HepG2 (cell line): ENCODE results near the gene PFAS. TPM values are rescaled to one million over a fixed set of nuclear protein-coding genes. Genes with fewer than 3 reads are reported as not detected.

Source experiments
- ATAC-seq: fragments of 200-7000 bp; cut with Tn5 transposase; 3 replicates; pipeline ENCODE4 v1.9.1; 2020; ENCODE audit warnings: mild to moderate bottlenecking, moderate library complexity
- BruUV-seq: library from RNA; stranded (reverse); fragments of 400-500 nt; replicated peaks from 2 replicates; lab custom pipeline; 2021; lab: Mats Ljungman, UMichigan
- CTCF ChIA-PET: fragments of 300-600 bp; formaldehyde crosslinking; extraction: SDS; loops from one replicate; lab custom pipeline; 2021; ENCODE audit warnings: low total read pairs, inconsistent platforms, low intra/inter-chr PET ratio; lab: Yijun Ruan, JAX
- POLR2A ChIA-PET: fragments of 350-600 bp; sonication (Branson Sonifier 250); formaldehyde crosslinking; loops from one replicate; lab custom pipeline; 2020; ENCODE audit warnings: antibody characterized with exemption, inconsistent platforms; lab: Yijun Ruan, JAX
- DNase-seq: peaks from one replicate; pipeline ENCODE4 v3.0.0-alpha.2; 2015; ENCODE audit warnings: low spot score
- FAIRE-seq: peaks from 3 replicates; lab custom pipeline; 2011; peaks lifted over from hg19 to GRCh38; lab: Jason Lieb, UNC
- H2AFZ ChIP-seq: one replicate; pipeline ENCODE4 v1.6.1; 2011; ENCODE audit warnings: low read length, inconsistent platforms
- H3K27ac ChIP-seq: fragments of 300-600 bp; 3 replicates; pipeline ENCODE4 v1.8.0; 2011; ENCODE audit warnings: mixed run types, mild to moderate bottlenecking, mixed read lengths, low read length, inconsistent platforms; ENCODE audit not compliant: insufficient read depth; ENCODE audit errors: extremely low read length
- H3K27me3 ChIP-seq, 2 experiments: fragments of 200-600 bp in 1 of 2; 2 replicates in 1 of 2; 3 replicates in 1 of 2; pipeline versions ENCODE4 v1.6.0 to v1.8.0; 2011; ENCODE audit warnings: low read length in 2 of 2, mild to moderate bottlenecking in 2 of 2, moderate library complexity in 2 of 2, inconsistent platforms in 1 of 2; ENCODE audit not compliant: insufficient read depth in 2 of 2, control insufficient read depth in 1 of 2
- H3K36me3 ChIP-seq, 2 experiments: fragments of 200-600 bp in 1 of 2; replicated peaks in 1 of 2; 2 replicates in 1 of 2; 3 replicates in 1 of 2; pipeline versions ENCODE4 v1.5.1 to v1.8.0; 2011; ENCODE audit warnings: low read length in 2 of 2, inconsistent platforms in 1 of 2; ENCODE audit not compliant: insufficient read depth in 2 of 2, control insufficient read depth in 1 of 2
- H3K4me1 ChIP-seq: 2 replicates; pipeline ENCODE4 v1.5.1; 2012; ENCODE audit warnings: low read length, inconsistent platforms; ENCODE audit not compliant: insufficient read depth
- H3K4me2 ChIP-seq: 2 replicates; pipeline ENCODE4 v1.6.0; 2011; ENCODE audit warnings: low read depth, low read length, inconsistent platforms
- H3K4me3 ChIP-seq, 3 experiments: fragments of 200-600 bp in 1 of 3; sonication (generic), shearing (Covaris generic) in 1 of 3; replicated peaks in 1 of 3; 2 replicates each; pipeline ENCODE4 v1.5.1; 2011 to 2016; ENCODE audit warnings: low read length in 3 of 3, inconsistent platforms in 2 of 3, low read depth in 2 of 3, mild to moderate bottlenecking in 2 of 3, control low read depth in 1 of 3, mixed read lengths in 1 of 3; ENCODE audit not compliant: insufficient read depth in 1 of 3
- H3K79me2 ChIP-seq: one replicate; pipeline ENCODE4 v1.6.1; 2011; ENCODE audit warnings: low read length, inconsistent platforms; ENCODE audit not compliant: insufficient read depth
- H3K9ac ChIP-seq: 2 replicates; pipeline ENCODE4 v1.6.0; 2011; ENCODE audit warnings: mild to moderate bottlenecking, low read depth, low read length, inconsistent platforms; ENCODE audit not compliant: insufficient read depth
- H3K9me3 ChIP-seq: 2 replicates; pipeline ENCODE4 v1.5.1; 2012; ENCODE audit warnings: mild to moderate bottlenecking, low read length
- H4K20me1 ChIP-seq: 2 replicates; pipeline ENCODE4 v1.6.0; 2011; ENCODE audit warnings: inconsistent platforms, mild to moderate bottlenecking, low read length, moderate library complexity; ENCODE audit not compliant: insufficient read depth
- AKNA ChIP-seq: sonication (generic); formaldehyde crosslinking; IDR thresholded peaks from 2 replicates; pipeline ENCODE4 v1.4.0; 2020; ENCODE audit warnings: missing genetic modification reagents, borderline replicate concordance
- MLLT10 ChIP-seq: sonication (generic); formaldehyde crosslinking; IDR thresholded peaks from 2 replicates; pipeline ENCODE4 v1.4.0; 2020; ENCODE audit warnings: missing genetic modification reagents
- RAD21 ChIP-seq: fragments of 450-650 bp; formaldehyde crosslinking; IDR thresholded peaks from 2 replicates; pipeline ENCODE4 v1.5.0; 2020; ENCODE audit warnings: mild to moderate bottlenecking
- SALL1 ChIP-seq: sonication (generic); formaldehyde crosslinking; IDR thresholded peaks from 2 replicates; pipeline ENCODE4 v1.8.0; 2022; ENCODE audit warnings: mild to moderate bottlenecking, missing genetic modification reagents
- SIX1 ChIP-seq: sonication (generic); formaldehyde crosslinking; IDR thresholded peaks from 2 replicates; pipeline ENCODE4 v1.4.0; 2020; ENCODE audit warnings: missing genetic modification reagents, borderline replicate concordance
- SMAD9 ChIP-seq: sonication (generic); formaldehyde crosslinking; IDR thresholded peaks from 2 replicates; pipeline ENCODE4 v1.5.1; 2020; ENCODE audit warnings: mild to moderate bottlenecking, missing genetic modification reagents
- ZNF253 ChIP-seq: sonication (generic); formaldehyde crosslinking; IDR thresholded peaks from 2 replicates; pipeline ENCODE4 v1.8.0; 2022; ENCODE audit warnings: mild to moderate bottlenecking, missing genetic modification reagents, borderline replicate concordance
- WGBS: methylation state at CpG from one replicate; pipeline ENCODE4 v1.1.6; 2017; ENCODE audit warnings: low lambda C conversion rate; 5-methylcytosine and 5-hydroxymethylcytosine counted together
- in situ Hi-C: cut with HindIII; loops from 2 replicates; pipeline ENCODE4 v1.10.0; 2017; ENCODE audit warnings: low pct_unique_long_range_greater_than_20kb; ENCODE audit not compliant: extremely low pct_ligation_motif_present
- intact Hi-C: fragments of 100-400 bp; cut with micrococcal nuclease; formaldehyde crosslinking; loops from one replicate; pipeline ENCODE4 v1.10.0; 2022; ENCODE audit not compliant: unreplicated experiment
- polyA plus RNA-seq, 8 experiments: library from polyadenylated mRNA; depleted of rRNA in 3 of 8; stranded (reverse) in 7 of 8; unstranded in 1 of 8; fragments of >200 nt; fragmentation: Illumina TruSeq in 4 of 8; extraction: Trizol in 4 of 8; gene quantifications; 2 replicates each; pipeline versions ENCODE4 v1.2.1 to v1.2.3, GENCODE V29; 2011 to 2016; ENCODE audit warnings: low read depth in 4 of 8, missing spikeins in 1 of 8, mixed read lengths in 1 of 8; ENCODE audit not compliant: insufficient read depth in 1 of 8
- total RNA-seq, 5 experiments: library from RNA; depleted of rRNA; stranded (reverse); fragments of >200 nt; fragmentation: Illumina TruSeq; extraction: Trizol; gene quantifications; 2 replicates each; pipeline ENCODE4 v1.2.3, GENCODE V29; 2016; ENCODE audit warnings: low read depth in 1 of 5

PFAS gene
- total and polyA plus RNA-seq, 2 of the 13 experiments (the other 11 are each of a cell fraction or from before 2014, with no cell fraction given): 49.4 to 58.2 TPM

- no peak for TF ChIP-seq AKNA (CRISPR knock-in tag)
- no peak for TF ChIP-seq ZNF253 (CRISPR knock-in tag)
- TF ChIP-seq MLLT10 (CRISPR knock-in tag): no peak
- TF ChIP-seq SMAD9 (CRISPR knock-in tag): no peak
Measured at GRCh38 chr17:8283356-8283755, 34.3 kb downstream of the PFAS start (continued).

- Histone ChIP-seq H3K4me3 (no peak overlapping the region), H3K4me1 (peaks cover 33% of the 10 kb centered on the region), H3K9me3 (no peaks in the 10 kb centered on the region), H3K4me2 (no peak overlapping the region), H3K36me3 (no peaks in the 10 kb centered on the region), H2AFZ (no peak overlapping the region), H3K9ac (no peak overlapping the region), H4K20me1 (no peaks in the 10 kb centered on the region), H3K79me2 (no peaks in the 10 kb centered on the region), H3K27me3 (no peaks in the 10 kb centered on the region), H3K27ac (no peak overlapping the region)
- 91% methylated on average over 4 of the region's 4 CpGs for WGBS
- intact Hi-C loops: no loop called here
- CTCF ChIA-PET: no interaction called here
- TF ChIP-seq SIX1 (CRISPR knock-in tag) (no peak), SALL1 (CRISPR knock-in tag) (no peak), RAD21 (no peak)
- DNase-seq: no peak
- in situ Hi-C loops: no loop called here
- no peak for FAIRE-seq
- POLR2A ChIA-PET: interaction anchor here (1.1 kb wide), 1 partner anchor 11 kb away, joined by 5 read pairs; the partner anchor contains the start of gene SLC25A35
- ATAC-seq: no peak
- BruUV-seq: no TSS peak
Measured at GRCh38 chr17:8284126-8284525, 35.0 kb downstream of the PFAS start.
